GM18873 (cell line): ENCODE results near the gene RABGEF1.
"Not testable (repeated sequence)": the region's sequence is repeated elsewhere in the genome, so short reads cannot be mapped to it uniquely, and the experiment has no call there.

ENCODE experiments used
- ATAC-seq: cut with Tn5 transposase; IDR thresholded peaks from one replicate; pipeline ENCODE4 v1.9.1; 2021; ENCODE audit warnings: mild to moderate bottlenecking, moderate library complexity, moderate number of reproducible peaks; ENCODE audit not compliant: unreplicated experiment, low FRiP score

RABGEF1 gene

GRCh38 chr7:66763633-66764355 is 23.3 kb downstream of the RABGEF1 start:
- not testable (repeated sequence) for ATAC-seq

- not testable (repeated sequence) for ATAC-seq
Observed at GRCh38 chr7:66764905-66765304, 24.4 kb downstream of the RABGEF1 start.

- not testable (repeated sequence) for ATAC-seq
Observed at GRCh38 chr7:66765322-66766025, 24.9 kb downstream of the RABGEF1 start.

GRCh38 chr7:66766041-66766440 is 25.5 kb downstream of the RABGEF1 start:
- ATAC-seq = no peak

GRCh38 chr7:66767486-66767885 is 27.0 kb downstream of the RABGEF1 start:
- ATAC-seq = not testable (repeated sequence)

GRCh38 chr7:66768865-66769832 is 28.6 kb downstream of the RABGEF1 start:
- ATAC-seq = no peak

- ATAC-seq = no peak
Observed at GRCh38 chr7:66769833-66770512, 29.4 kb downstream of the RABGEF1 start.

- ATAC-seq = no peak
Observed at GRCh38 chr7:66771795-66772194, 31.3 kb downstream of the RABGEF1 start.

GRCh38 chr7:66773744-66774143 is 33.2 kb downstream of the RABGEF1 start:
- not testable (repeated sequence) for ATAC-seq

- ATAC-seq = not testable (repeated sequence)
Observed at GRCh38 chr7:66776383-66776782, 35.9 kb downstream of the RABGEF1 start.

- no peak for ATAC-seq
Observed at GRCh38 chr7:66776800-66777442, 36.4 kb downstream of the RABGEF1 start.

GRCh38 chr7:66778201-66778600 is 37.7 kb downstream of the RABGEF1 start:
- ATAC-seq = no peak

- ATAC-seq = no peak
Observed at GRCh38 chr7:66779669-66780409, 39.3 kb downstream of the RABGEF1 start.

GRCh38 chr7:66781408-66782090 is 41.0 kb downstream of the RABGEF1 start:
- ATAC-seq = no peak

- ATAC-seq = not testable (repeated sequence)
Observed at GRCh38 chr7:66782875-66783274, 42.3 kb downstream of the RABGEF1 start.

GRCh38 chr7:66783887-66784595 is 43.5 kb downstream of the RABGEF1 start:
- not testable (repeated sequence) for ATAC-seq

- no peak for ATAC-seq
Observed at GRCh38 chr7:66790196-66790595, 49.7 kb downstream of the RABGEF1 start.

- ATAC-seq = no peak
Observed at GRCh38 chr7:66790725-66791124, 50.2 kb downstream of the RABGEF1 start.
